ENCODE measurements around the gene EXOG.
A peak's percentile ranks its signal among the peaks of the same experiment; 100 is the strongest.

The EXOG gene

GRCh38 chr3:38472342-38472741 is 23.8 kb upstream of the EXOG start:
- DNase-seq (ENCODE audit: low read depth, low spot score) = no peak

- DNase-seq (ENCODE audit: low read depth, low spot score) = no peak
Observed at GRCh38 chr3:38473229-38473628, 22.9 kb upstream of the EXOG start.

GRCh38 chr3:38474928-38475605 is 21.1 kb upstream of the EXOG start:
- no peak for DNase-seq (ENCODE audit: low read depth, low spot score)

- no peak for DNase-seq (ENCODE audit: low read depth, low spot score)
Observed at GRCh38 chr3:38475716-38476115, 20.4 kb upstream of the EXOG start.

GRCh38 chr3:38476157-38476756 is 19.9 kb upstream of the EXOG start:
- no peak for DNase-seq (ENCODE audit: low read depth, low spot score)

- DNase-seq (ENCODE audit: low read depth, low spot score) = no peak
Observed at GRCh38 chr3:38477057-38477820, 18.9 kb upstream of the EXOG start.

- no peak for DNase-seq (ENCODE audit: low read depth, low spot score)
Observed at GRCh38 chr3:38477839-38478450, 18.2 kb upstream of the EXOG start.

GRCh38 chr3:38478901-38479300 is 17.2 kb upstream of the EXOG start:
- DNase-seq (ENCODE audit: low read depth, low spot score) = no peak

- peak; percentile 83 for DNase-seq (ENCODE audit: low read depth, low spot score)
Observed at GRCh38 chr3:38479431-38480092, 16.6 kb upstream of the EXOG start.

GRCh38 chr3:38480093-38480445 is 16.1 kb upstream of the EXOG start:
- DNase-seq (ENCODE audit: low read depth, low spot score) = no peak

GRCh38 chr3:38480930-38481329 is 15.2 kb upstream of the EXOG start:
- DNase-seq (ENCODE audit: low read depth, low spot score) = no peak

GRCh38 chr3:38482951-38483350 is 13.2 kb upstream of the EXOG start:
- no peak for DNase-seq (ENCODE audit: low read depth, low spot score)

GRCh38 chr3:38487323-38487722 is 8.8 kb upstream of the EXOG start:
- DNase-seq (ENCODE audit: low read depth, low spot score) = no peak

- no peak for DNase-seq (ENCODE audit: low read depth, low spot score)
Observed at GRCh38 chr3:38488949-38489348, 7.2 kb upstream of the EXOG start.

GRCh38 chr3:38489766-38490165 is 6.4 kb upstream of the EXOG start:
- no peak for DNase-seq (ENCODE audit: low read depth, low spot score)

GRCh38 chr3:38490281-38491030 is 5.7 kb upstream of the EXOG start:
- no peak for DNase-seq (ENCODE audit: low read depth, low spot score)

- no peak for DNase-seq (ENCODE audit: low read depth, low spot score)
Observed at GRCh38 chr3:38491215-38491614, 4.9 kb upstream of the EXOG start.

- DNase-seq (ENCODE audit: low read depth, low spot score) = no peak
Observed at GRCh38 chr3:38493031-38493430, 3.1 kb upstream of the EXOG start.

GRCh38 chr3:38497031-38497430 is 891 bp downstream of the EXOG start:
- DNase-seq (ENCODE audit: low read depth, low spot score) = no peak

- no peak for DNase-seq (ENCODE audit: low read depth, low spot score)
Observed at GRCh38 chr3:38500688-38501417, 4.7 kb downstream of the EXOG start.

- no peak for DNase-seq (ENCODE audit: low read depth, low spot score)
Observed at GRCh38 chr3:38507120-38507519, 11.0 kb downstream of the EXOG start.

Measured in astrocyte of the hippocampus (primary cell).